GM19099 (cell line): ENCODE measurements around the gene DOCK4.

ENCODE experiments used
- POLR2A ChIP-seq: IDR thresholded peaks from 3 replicates; pipeline ENCODE4 v1.6.1; 2011; ENCODE audit warnings: low read depth; ENCODE audit not compliant: insufficient read length; ENCODE audit errors: extremely low read depth

The DOCK4 gene

GRCh38 chr7:112080441-112080840 lies 125.8 kb downstream of the DOCK4 start:
- no peak for TF ChIP-seq POLR2A

- TF ChIP-seq POLR2A = no peak
Observed at GRCh38 chr7:112079673-112080072, 126.5 kb downstream of the DOCK4 start.

GRCh38 chr7:112079122-112079521 lies 127.1 kb downstream of the DOCK4 start:
- no peak for TF ChIP-seq POLR2A

GRCh38 chr7:112076324-112076723 lies 129.9 kb downstream of the DOCK4 start:
- TF ChIP-seq POLR2A = no peak

GRCh38 chr7:112074464-112074863 lies 131.7 kb downstream of the DOCK4 start:
- no peak for TF ChIP-seq POLR2A

- TF ChIP-seq POLR2A = no peak
Observed at GRCh38 chr7:112073530-112073929, 132.7 kb downstream of the DOCK4 start.

- no peak for TF ChIP-seq POLR2A
Observed at GRCh38 chr7:112072541-112073245, 133.5 kb downstream of the DOCK4 start.

- TF ChIP-seq POLR2A = no peak
Observed at GRCh38 chr7:112071856-112072255, 134.3 kb downstream of the DOCK4 start.

- TF ChIP-seq POLR2A = no peak
Observed at GRCh38 chr7:112070674-112071256, 135.4 kb downstream of the DOCK4 start.

- TF ChIP-seq POLR2A = no peak
Observed at GRCh38 chr7:112069879-112070321, 136.3 kb downstream of the DOCK4 start.

- no peak for TF ChIP-seq POLR2A
Observed at GRCh38 chr7:112068967-112069366, 137.2 kb downstream of the DOCK4 start.

- no peak for TF ChIP-seq POLR2A
Observed at GRCh38 chr7:112067632-112068540, 138.3 kb downstream of the DOCK4 start.

- TF ChIP-seq POLR2A = no peak
Observed at GRCh38 chr7:112067200-112067599, 139.0 kb downstream of the DOCK4 start.

GRCh38 chr7:112065758-112066157 lies 140.4 kb downstream of the DOCK4 start:
- TF ChIP-seq POLR2A = no peak

- TF ChIP-seq POLR2A = no peak
Observed at GRCh38 chr7:112064627-112065385, 141.4 kb downstream of the DOCK4 start.

- TF ChIP-seq POLR2A = no peak
Observed at GRCh38 chr7:112063974-112064373, 142.2 kb downstream of the DOCK4 start.

- no peak for TF ChIP-seq POLR2A
Observed at GRCh38 chr7:112061051-112061450, 145.1 kb downstream of the DOCK4 start.
